Epithelial cell of esophagus (primary cell): ENCODE results near the gene CTXND1.

Experiments
- DNase-seq: peaks from one replicate; pipeline ENCODE4 v3.0.0; 2010; ENCODE audit warnings: low read depth
- H3K4me3 ChIP-seq: 2 replicates; pipeline ENCODE4 v1.5.1; 2011; ENCODE audit warnings: mild to moderate bottlenecking, low read length, control low read depth
- CTCF ChIP-seq: IDR thresholded peaks from 2 replicates; pipeline ENCODE4 v1.5.1; 2011; ENCODE audit warnings: low read depth, mild to moderate bottlenecking, low read length, control low read depth, inconsistent platforms; ENCODE audit not compliant: insufficient read depth; ENCODE audit errors: missing control alignments

CTXND1 gene

GRCh38 chr15:80172401-80172800 lies 79.6 kb downstream of the CTXND1 start:
- no peak for TF ChIP-seq CTCF
- DNase-seq = no peak
- H3K4me3 ChIP-seq = no peak overlapping the region

GRCh38 chr15:80171787-80172186 lies 80.2 kb downstream of the CTXND1 start:
- H3K4me3 ChIP-seq = no peak overlapping the region
- TF ChIP-seq CTCF = no peak
- no peak for DNase-seq

GRCh38 chr15:80170596-80170995 lies 81.4 kb downstream of the CTXND1 start:
- DNase-seq = no peak
- TF ChIP-seq CTCF = no peak
- no peak overlapping the region for H3K4me3 ChIP-seq

- no peak for TF ChIP-seq CTCF
- DNase-seq = no peak
- no peak overlapping the region for H3K4me3 ChIP-seq
These were observed 82.2 kb downstream of the CTXND1 start for GRCh38 chr15:80169768-80170357.

- no peak overlapping the region for H3K4me3 ChIP-seq
- no peak for TF ChIP-seq CTCF
- peak; percentile 84 for DNase-seq
These were observed 83.6 kb downstream of the CTXND1 start for GRCh38 chr15:80168421-80168820.

GRCh38 chr15:80167936-80168335 lies 84.1 kb downstream of the CTXND1 start:
- DNase-seq = no peak
- no peak overlapping the region for H3K4me3 ChIP-seq
- TF ChIP-seq CTCF = no peak

GRCh38 chr15:80163897-80164296 lies 88.1 kb downstream of the CTXND1 start:
- TF ChIP-seq CTCF = no peak
- no peak overlapping the region for H3K4me3 ChIP-seq
- DNase-seq = no peak
